HG02970 (cell line): Measurements from ENCODE around the gene CHMP4A.

Experiments
- ATAC-seq: cut with Tn5 transposase; IDR thresholded peaks from one replicate; pipeline ENCODE4 v1.9.1; 2021; ENCODE audit warnings: mild to moderate bottlenecking, moderate library complexity, moderate number of reproducible peaks; ENCODE audit not compliant: unreplicated experiment, low FRiP score

Gene CHMP4A

GRCh38 chr14:24182110-24182882 is 31.0 kb downstream of the CHMP4A start:
- no peak for ATAC-seq

- ATAC-seq, result no peak
These were observed 31.8 kb downstream of the CHMP4A start for GRCh38 chr14:24181371-24182077.

GRCh38 chr14:24179961-24180796 is 33.1 kb downstream of the CHMP4A start:
- ATAC-seq, result no peak

GRCh38 chr14:24179294-24179960 is 33.9 kb downstream of the CHMP4A start:
- ATAC-seq, result no peak

GRCh38 chr14:24178399-24179178 is 34.7 kb downstream of the CHMP4A start:
- ATAC-seq, result no peak

- ATAC-seq, result no peak
These were observed 35.4 kb downstream of the CHMP4A start for GRCh38 chr14:24177891-24178290.

- no peak for ATAC-seq
These were observed 36.1 kb downstream of the CHMP4A start for GRCh38 chr14:24177041-24177825.

- no peak for ATAC-seq
These were observed 36.7 kb downstream of the CHMP4A start for GRCh38 chr14:24176599-24176998.

- ATAC-seq, result no peak
These were observed 40.4 kb downstream of the CHMP4A start for GRCh38 chr14:24172871-24173281.

- ATAC-seq, result no peak
These were observed 40.9 kb downstream of the CHMP4A start for GRCh38 chr14:24172261-24172860.

- peak; percentile 69 for ATAC-seq
These were observed 41.6 kb downstream of the CHMP4A start, which contains the start of gene REC8 for GRCh38 chr14:24171422-24172260. Gene REC8, plus strand, starts transcription at chr14:24172080. Its CDS starts 473 bp downstream, at chr14:24172553.

- ATAC-seq, result no peak
These were observed 45.7 kb downstream of the CHMP4A start for GRCh38 chr14:24167469-24168114.

GRCh38 chr14:24165785-24166184 is 47.5 kb downstream of the CHMP4A start:
- ATAC-seq, result no peak

GRCh38 chr14:24164518-24164991 is 48.7 kb downstream of the CHMP4A start:
- no peak for ATAC-seq

GRCh38 chr14:24162093-24162492 is 51.2 kb downstream of the CHMP4A start:
- ATAC-seq, result no peak

- peak; percentile 73 for ATAC-seq
These were observed 52.2 kb downstream of the CHMP4A start, which contains the start of gene IRF9 for GRCh38 chr14:24160850-24161804. Gene IRF9, plus strand, starts transcription at chr14:24161265. Its CDS starts 880 bp downstream, at chr14:24162145.
